Suppressor macrophage (primary cell): ENCODE results near the gene NDUFB2.
"Not testable (repeated sequence)": the region's sequence is repeated elsewhere in the genome, so short reads cannot be mapped to it uniquely, and the experiment has no call there.

Source experiments
- DNase-seq, 4 experiments: peaks; one replicate each; pipeline ENCODE4 v3.0.0-alpha.2; 2020 to 2022

NDUFB2 gene

DNA sequence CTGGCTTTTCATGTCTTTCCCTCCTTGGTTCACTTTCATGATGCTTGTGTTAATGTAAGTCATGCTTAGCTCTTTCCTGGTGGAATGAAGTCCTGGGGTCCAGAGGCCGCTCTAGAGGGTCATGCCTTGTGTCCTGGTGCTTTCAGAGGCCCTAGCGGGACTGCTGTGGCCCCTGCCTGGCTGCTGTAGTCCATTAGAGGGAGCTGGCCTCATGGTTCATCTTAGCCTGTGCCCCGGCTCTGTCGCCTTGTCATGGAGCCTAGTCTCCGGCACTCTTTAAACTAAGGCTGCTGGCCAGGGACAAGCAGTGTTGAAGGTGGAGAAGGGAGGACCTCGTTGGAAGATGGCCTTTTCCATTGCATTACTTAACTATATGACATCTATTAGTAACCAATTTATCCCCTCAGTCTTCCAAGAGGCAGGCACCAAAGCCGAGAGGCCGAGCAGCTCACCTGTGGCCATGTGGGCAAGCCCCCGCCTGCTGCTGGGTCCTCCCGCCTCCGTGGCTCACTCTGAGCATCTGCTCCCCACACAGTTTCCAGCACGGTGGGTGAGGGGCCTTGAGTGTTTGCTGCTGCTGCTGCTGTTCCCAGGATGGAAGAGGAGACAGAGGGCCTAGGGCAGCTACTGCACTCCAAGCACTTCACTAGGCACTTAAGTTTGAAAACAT is 5.0 kb upstream of the NDUFB2 start:
- DNase-seq, result no peak

DNA sequence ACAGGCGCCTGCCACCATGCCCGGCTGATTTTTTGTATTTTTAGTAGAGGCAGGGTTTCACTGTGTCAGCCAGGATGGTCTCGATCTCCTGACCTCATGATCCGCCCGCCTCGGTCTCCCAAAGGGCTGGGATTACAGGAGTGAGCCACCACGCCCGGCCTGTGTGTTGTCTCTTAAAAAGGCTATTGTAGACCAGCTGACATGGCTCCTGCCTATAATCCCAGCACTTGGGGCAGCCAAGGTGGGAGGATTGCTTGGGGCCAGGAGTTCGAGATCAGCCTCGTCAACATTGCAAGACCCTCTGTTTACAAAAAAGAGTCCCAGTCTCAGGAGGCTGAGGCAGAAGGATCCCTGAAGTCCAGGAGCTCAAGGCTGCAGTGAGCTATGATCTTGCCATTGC is 2.7 kb upstream of the NDUFB2 start:
- not testable (repeated sequence) for DNase-seq

DNA sequence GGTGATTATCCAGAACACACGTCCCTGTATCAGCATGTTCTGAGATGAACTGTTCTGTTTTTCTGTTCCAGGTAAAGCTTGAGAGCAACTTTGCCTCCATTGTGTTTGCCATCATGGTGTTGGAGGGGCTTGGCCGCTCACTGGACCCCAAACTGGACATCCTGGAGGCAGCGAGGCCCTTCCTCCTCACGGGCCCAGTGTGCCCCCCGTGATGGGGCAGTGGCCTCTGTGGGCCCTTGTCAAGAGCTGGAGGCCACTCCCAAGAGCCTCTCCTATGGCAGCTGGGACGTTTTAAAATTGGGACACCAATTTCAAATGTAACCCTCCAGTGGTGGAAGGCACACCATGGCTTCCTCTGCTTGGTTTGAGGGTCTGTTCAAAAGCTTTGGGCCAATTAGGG is 1.9 kb upstream of the NDUFB2 start:
- DNase-seq, result no peak

DNA sequence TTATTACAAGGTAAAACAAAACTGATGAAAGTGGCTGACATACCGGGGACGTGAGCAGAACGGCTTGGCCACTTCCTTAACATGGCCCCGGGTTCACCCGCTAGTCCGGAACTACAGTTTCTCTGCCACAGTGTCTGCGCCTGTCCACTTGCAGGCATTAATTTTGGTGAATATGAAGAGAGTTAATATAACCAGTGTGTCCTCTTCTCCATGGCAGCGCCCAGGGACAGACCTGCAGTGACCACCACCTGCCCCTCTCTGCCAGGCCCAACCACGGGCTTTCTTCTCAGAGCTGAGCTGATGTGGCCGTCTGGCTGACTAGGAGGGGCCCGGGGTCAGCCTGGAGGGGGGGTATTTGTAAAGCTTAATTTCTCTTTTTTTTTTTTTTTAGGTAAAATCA is 1.1 kb upstream of the NDUFB2 start:
- DNase-seq, result no peak

DNA sequence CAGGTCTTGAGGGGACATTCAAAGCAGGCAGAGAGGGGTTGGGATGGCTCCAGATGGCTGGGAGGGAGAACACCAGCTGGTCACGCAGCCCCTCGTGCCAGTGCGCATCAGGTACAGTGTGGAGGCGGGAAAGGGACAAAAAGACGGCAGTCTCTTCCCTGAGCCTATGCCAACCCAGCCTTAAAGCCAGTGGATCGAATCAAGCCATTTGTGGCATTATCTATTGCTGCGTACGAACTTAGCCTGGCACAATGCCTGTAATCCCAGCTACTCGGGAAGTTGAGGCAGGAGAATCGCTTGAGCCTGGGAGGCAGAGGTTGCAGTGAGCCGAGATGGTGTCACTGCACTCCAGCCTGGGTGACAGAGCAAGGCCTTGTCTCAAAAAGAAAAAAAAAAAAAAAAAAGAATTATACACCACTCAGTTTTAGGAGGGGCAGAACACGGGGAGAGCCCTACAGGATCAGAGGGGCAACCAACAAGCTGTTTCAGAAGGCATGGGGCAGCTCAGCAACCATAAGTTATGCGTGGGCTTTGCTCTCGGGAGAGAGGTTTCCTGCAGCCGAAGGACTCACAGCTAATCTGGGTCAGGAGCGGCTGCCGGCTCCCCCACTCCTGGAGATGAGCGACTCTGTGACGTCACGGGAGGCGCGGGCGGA is 356 bp upstream of the NDUFB2 start:
- peak; percentile 93 to 98 (median 96) for DNase-seq

DNA sequence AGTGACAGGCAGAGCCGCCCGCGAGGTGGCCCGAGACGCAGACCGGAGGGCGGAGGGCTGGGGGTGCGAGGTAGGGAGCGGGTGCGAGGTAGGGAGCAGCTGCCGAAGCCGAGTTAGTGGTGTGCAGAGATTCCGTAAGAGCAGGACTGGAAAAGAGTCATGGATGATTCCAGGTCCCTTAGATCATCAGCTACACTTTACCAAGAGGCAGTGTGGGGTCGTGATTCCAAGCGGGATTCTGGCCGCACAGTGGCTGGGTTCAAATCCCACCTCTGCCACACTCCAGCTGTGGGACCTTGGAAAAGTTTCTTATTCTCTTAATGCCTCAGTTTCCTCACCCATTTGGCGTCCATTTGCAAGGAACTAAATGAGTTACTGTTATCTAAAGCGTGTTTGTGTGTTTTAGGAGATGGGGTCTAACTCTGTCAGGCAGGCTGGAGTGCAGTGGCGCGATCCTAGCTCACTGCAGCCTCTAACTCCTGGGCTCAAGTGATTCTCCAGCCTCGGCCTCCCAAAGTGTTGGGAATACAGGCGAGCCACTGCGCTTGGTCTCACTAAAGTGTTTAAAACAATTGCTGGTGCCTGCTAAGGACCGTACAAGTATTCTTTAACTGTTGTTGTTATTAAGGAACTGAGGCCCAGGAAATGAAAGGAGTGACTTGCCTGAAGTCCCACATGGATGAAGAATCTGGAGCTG is 1.1 kb downstream of the NDUFB2 start:
- DNase-seq, result no peak

DNA sequence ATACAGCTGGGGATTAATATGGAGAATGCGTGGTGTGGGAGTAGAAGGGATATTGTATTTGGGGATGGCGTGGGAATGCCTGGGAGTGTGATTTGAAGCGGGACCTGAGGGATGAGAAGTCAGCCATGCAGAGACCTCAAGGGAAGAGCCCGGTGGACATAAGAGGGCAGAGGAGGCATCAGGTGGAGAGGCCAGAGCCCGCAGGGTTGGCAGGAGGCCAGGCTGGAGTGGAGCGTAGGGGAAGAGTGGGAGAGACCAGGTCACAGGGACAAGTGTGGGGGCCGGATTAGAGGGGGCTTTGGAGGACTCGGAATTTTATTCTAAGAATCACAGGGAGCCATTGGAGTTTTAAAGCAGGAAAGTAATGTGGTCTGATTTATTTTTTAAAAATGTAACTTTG is 2.0 kb downstream of the NDUFB2 start:
- no peak for DNase-seq

DNA sequence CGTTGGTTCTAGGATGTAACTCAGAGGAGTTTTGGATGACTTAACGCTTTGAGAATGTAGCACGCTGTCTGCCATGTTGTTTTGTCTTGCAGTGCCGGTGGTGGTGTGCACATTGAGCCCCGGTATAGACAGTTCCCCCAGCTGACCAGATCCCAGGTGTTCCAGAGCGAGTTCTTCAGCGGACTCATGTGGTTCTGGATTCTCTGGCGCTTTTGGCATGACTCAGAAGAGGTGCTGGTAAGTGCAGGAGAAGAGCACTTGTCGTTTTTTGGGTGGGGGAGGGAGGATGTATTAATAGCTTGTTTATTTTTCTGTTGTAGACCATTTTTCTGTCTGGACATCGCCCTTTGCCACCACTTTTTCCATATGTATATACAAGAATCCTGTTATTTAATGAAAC is 6.3 kb downstream of the NDUFB2 start:
- no peak for DNase-seq

DNA sequence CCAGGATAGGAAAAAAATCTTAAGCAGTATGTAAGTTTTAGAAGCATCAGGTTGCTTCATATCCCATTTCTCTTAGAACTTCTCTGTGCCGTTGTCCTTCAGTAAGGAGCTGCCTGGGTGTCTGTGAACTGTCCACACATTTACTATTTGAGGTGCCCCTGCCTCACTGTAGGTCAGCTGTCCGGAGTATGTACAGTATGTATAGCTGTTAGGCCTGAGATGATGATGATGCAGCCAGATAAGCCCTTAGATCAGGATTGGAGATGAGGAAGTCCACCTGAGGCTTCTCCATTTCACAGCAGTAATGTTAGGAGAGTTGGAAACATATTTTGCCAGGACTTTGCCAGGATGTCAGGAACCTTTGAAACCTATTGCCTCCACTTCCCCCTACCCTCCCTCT is 7.7 kb downstream of the NDUFB2 start:
- no peak for DNase-seq

DNA sequence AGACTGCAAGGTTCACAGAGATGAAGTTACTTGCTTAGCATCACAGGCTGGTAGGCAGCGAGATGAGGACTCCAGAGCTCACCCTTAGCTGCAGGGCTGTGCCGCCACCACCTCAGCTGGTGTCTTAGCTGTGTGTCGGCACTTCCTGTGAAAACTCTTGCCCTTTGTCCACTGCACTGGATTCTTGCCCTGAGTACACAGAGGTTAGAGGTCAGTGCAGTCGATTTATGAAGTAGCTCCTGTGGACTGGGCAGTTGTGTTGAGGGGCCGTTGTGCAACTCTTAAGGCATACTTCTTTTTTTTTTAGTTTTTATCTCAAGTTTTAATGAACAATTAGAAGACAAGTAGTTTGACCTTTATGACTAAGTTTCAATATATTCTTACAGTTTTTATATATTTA is 10.6 kb downstream of the NDUFB2 start:
- no peak for DNase-seq

DNA sequence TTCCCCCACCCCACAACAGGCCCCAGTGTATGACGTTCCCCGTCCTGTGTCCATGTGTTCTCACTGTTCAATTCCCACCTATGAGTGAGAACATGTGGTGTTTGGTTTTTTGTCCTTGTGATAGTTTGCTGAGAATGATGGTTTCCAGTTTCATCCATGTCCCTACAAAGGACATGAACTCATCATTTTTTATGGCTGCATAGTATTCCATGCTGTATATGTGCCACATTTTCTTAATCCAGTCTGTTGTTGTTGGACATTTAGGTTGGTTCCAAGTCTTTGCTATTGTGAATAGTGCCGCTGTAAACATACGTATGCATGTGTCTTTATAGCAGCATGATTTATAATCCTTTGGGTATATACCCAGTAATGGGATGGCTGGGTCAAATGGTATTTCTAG is 12.3 kb downstream of the NDUFB2 start:
- DNase-seq, result not testable (repeated sequence)

DNA sequence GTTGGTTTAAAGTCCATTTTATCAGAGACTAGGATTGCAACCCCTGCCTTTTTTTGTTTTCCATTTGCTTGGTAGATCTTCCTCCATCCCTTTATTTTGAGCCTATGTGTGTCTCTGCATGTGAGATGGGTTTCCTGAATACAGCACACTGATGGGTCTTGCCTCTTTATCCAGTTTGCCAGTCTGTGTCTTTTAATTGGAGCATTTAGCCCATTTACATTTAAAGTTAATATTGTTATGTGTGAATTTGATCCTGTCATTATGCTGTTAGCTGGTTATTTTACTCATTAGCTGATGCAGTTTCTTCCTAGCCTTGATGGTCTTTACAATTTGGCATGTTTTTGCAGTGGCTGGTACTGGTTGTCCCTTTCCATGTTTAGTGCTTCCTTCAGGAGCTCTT is 15.9 kb downstream of the NDUFB2 start:
- DNase-seq, result not testable (repeated sequence)

DNA sequence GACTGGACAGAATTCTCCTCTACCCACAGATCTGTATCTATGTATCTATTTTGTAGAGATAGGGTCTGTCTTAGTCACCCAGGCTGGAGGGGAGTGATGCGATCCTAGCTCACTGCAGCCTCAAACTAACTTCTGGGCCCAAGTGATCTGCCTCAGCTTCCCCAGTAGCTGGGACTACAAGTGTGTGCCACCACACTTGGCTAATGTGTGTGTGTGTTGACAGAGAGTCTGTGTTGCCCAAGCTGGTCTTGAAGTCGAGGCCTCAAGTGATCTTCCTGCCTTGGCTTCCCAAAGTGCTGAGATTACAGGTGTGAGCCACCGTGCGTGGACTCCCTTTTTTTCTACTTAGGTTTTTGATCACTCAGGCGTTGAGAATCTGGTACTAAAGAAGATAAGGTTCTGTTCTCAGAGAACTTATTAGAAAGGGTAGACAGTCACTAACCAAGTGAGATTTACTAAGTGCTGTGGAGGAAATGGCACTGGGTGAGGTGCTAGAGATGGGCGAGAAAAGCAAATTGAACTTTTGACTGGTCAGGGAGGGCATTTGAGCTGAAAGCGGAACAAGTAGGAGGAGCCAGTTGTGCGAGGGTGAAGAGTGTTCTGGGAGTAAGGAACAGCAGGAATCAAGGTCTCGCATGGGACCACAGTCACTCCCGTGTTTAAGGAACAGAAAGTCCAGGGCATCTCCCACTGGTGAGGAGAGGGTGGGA is 18.0 kb downstream of the NDUFB2 start:
- no peak for DNase-seq

DNA sequence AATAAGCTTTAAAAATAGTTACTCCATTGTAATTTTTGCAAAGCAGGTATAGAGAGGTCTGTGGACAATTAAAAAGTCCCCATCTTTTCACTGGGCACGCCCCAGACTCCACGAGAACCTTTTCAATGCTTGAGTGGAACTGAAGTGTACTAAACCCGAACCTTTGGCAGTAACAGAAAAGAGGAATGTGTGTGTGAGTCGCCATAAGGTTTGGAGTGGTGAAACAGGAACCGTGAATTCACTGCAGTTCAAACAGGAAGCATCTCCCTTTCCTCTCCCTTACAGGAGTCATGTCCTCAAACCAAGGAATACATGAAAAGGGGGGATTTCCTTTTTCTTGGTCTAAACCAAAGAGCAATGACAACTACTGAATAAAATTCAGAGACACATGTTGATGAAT is 23.2 kb downstream of the NDUFB2 start:
- DNase-seq, result peak; percentile 29 to 70 (median 56)

DNA sequence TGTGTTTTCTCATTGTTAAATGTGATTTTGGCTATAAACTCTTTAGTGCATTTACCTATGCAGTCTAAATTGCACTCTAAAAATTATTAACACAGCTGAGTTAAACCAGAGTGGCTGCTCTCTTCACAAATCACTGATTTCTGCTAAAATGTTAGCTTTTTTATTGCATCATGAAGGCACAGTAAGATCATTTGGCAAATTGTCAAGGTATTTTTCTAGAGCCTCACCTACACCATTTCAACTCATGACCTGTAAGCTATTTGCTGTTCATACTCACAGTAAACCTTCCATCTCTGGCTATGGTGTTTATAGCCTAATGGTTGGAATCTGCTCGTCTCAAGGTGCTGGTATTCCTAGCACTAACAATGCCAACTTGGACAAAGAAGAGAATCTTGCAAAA is 25.7 kb downstream of the NDUFB2 start:
- no peak for DNase-seq

DNA sequence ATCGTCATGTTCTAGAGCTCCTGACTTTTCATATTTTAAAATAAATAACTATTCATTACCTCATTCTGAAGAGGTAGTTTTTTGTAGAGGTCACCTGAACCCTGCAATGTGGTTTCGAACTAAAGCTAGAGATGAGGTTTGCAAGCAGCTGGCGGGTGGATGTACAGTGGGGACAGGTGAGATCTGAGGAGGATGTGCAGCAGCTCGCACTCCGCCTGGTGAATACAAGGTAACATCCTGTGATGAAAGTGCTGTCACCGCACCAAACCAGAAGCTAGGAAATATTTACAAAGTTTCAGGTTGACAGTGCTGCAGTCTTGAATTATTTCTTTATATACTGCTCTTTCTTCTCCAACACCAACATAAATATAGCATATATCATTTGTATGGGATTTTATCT is 26.5 kb downstream of the NDUFB2 start:
- DNase-seq, result no peak

DNA sequence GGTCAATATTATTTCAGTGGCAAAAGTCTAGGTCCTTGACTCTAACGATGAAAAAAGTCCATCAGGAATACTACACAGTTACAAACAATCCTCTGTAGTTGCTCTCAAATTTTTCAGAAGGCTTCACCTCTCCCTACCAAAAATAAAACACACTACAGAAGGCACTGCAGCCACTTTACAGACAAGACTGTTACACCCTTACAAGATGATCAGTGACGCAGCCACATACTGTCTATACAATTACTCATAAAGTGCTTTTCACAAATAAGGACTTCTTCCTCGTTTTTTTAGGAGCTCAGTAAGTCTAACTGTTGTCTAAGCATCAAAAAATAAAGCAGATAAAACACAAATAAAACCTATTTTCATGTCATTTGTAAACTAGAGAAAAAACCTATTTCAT is 27.1 kb downstream of the NDUFB2 start:
- DNase-seq, result no peak

DNA sequence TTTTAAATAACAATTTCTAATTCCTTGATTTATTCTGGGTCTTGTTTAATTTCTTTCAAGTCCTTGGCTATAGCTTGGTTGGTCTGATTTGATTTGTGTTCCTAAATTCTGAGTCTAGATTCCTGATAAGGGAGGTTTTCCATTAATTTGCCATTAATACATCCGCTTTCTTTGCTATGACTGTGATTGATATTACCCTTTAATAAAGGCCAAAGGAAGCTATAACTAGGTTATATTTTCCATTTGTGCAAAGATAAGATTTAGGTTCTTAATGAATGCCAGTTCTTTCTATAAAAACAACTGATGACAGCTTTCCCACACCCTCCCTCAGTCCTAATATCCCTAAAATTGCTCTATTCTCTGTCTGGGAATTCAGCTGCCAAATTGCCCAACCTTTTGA is 28.2 kb downstream of the NDUFB2 start:
- no peak for DNase-seq

DNA sequence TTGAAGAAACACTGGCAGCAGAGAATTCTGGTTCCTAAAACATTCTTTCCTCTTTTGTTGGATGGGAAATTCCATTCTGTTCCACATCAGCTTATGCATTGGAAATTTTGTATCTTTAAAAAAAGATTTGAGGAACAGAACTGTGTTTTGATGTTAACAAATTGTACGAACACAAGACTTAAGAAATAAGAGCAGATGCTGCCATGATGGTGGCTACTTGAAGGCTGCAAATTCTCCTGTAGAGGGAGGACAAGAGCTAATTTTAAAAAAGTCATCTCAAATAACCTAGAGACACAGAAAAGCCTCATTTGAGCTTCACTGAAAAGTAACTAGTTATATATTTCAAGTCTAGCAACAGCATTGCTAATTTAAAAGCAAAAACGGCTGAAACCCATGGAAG is 29.8 kb downstream of the NDUFB2 start:
- DNase-seq, result peak; percentile 10 to 48 (median 26)

DNA sequence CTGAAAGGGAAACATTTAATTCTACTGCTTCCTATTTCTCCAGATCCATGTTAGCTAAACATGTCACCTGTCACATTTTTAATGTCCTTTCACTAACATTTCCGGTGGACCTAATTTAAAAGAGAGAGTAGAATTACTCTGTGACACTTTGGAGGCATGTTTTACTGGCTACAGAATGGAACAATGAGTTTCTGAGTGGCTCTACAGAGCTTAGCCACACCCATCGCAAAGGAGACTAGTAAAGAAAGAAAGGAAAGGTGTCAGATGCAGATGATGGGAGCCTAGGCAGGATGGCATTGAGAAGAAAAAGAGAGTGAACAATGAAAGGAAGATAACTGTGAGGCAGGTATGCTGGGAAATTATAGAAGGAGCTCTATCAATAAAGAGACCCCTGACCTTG is 35.9 kb downstream of the NDUFB2 start:
- DNase-seq, result no peak

DNA sequence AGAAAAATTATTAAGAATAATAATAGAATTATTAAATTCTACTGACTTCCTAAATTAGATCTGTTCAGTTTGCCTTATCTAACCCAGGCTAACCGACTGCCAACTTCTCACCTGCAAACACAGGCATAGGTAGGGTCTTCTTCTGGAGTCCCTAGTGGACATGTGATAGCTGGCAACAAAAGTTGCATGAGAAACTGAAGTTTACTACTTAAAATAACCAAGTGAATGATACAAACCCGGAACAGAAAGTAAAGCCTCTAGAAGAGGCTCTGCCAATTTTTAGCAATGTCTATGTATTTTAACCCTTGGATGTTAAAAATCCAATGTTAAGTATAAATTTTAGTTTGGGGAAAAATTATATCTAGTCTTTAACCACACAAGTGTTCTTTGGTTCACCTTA is 37.6 kb downstream of the NDUFB2 start:
- DNase-seq, result no peak

DNA sequence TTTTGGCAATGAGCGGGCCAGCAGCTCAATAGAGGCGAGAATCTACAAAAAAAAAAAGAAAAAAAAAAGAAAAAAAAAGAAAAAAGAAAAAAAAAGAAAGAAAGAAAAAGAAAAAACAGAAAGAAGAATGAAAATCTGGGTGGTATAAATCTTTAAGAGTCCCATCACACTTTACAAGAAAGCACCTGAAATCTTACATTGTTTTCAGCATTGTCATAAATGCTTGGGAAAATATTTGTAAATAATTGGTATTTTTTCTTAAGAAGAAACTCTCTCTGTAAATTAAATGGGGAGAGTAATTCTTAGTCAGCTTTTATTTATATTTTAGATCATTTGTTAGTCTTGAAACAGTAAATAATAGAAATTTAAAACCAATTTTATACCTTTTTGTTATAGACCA is 38.2 kb downstream of the NDUFB2 start:
- DNase-seq, result no peak

DNA sequence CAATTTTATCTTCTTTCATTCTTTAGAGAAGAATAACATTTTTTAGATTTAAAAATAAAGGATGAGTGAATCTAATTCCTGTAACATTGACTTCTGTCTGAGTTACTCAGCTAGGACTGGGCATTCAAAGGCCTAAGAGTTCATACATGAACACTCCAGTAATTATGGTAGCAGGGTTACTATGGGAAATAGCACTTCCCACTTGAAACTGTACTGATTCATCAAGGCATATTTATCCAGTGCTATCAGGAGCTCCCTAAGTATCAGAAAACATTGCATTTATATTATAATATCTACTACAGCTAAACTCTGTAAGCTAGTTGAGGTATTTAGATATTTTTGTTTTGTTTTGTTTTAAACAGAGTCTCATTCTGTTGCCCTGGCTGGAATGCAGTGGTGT is 41.8 kb downstream of the NDUFB2 start:
- no peak for DNase-seq

DNA sequence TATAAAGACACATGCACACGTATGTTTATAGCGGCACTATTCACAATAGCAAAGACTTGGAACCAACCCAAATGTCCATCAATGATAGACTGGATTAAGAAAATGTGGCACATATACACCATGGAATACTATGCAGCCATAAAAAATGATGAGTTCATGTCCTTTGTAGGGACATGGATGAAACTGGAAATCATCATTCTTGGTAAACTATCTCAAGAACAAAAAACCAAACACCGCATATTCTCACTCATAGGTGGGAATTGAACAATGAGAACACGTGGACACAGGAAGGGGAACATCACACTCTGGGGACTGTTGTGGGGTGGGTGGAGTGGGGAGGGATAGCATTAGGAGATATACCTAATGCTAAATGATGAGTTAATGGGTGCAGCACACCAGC is 46.7 kb downstream of the NDUFB2 start:
- not testable (repeated sequence) for DNase-seq
